HepG2 (cell line): ENCODE data around the gene SIX4. TPM values are rescaled to one million over a fixed set of nuclear protein-coding genes. Genes with fewer than 3 reads are reported as not detected.

Experiments
- BRD4 ChIP-seq: sonication (generic); formaldehyde crosslinking; IDR thresholded peaks from 2 replicates; pipeline ENCODE4 v1.4.0; 2020; ENCODE audit warnings: missing genetic modification reagents
- CEBPG ChIP-seq: IDR thresholded peaks from 2 replicates; pipeline ENCODE4 v1.6.1; 2016
- FOXA3 ChIP-seq: IDR thresholded peaks from 2 replicates; pipeline ENCODE4 v1.6.1; 2016; ENCODE audit warnings: missing genetic modification reagents, missing compliant biosample characterization
- FOXK1 ChIP-seq: sonication (generic); formaldehyde crosslinking; IDR thresholded peaks from 2 replicates; pipeline ENCODE4 v1.4.0; 2020; ENCODE audit warnings: low read depth, missing genetic modification reagents, borderline replicate concordance
- GZF1 ChIP-seq: sonication (generic); formaldehyde crosslinking; IDR thresholded peaks from 2 replicates; pipeline ENCODE4 v1.5.1; 2020; ENCODE audit warnings: mild to moderate bottlenecking, missing genetic modification reagents
- HNF4A ChIP-seq: sonication (generic); formaldehyde crosslinking; IDR thresholded peaks from 2 replicates; pipeline ENCODE4 v1.4.0; 2020; ENCODE audit warnings: missing genetic modification reagents
- JUND ChIP-seq: sonication (generic); formaldehyde crosslinking; IDR thresholded peaks from 2 replicates; pipeline ENCODE4 v1.8.0; 2022; ENCODE audit warnings: mild to moderate bottlenecking, missing genetic modification reagents
- KLF6 ChIP-seq: IDR thresholded peaks from 2 replicates; pipeline ENCODE4 v1.8.0; 2016; ENCODE audit warnings: missing biosample characterization, missing genetic modification reagents
- MIER3 ChIP-seq: IDR thresholded peaks from 2 replicates; pipeline ENCODE4 v1.6.1; 2016; ENCODE audit warnings: missing compliant biosample characterization, borderline replicate concordance
- MLLT10 ChIP-seq: sonication (generic); formaldehyde crosslinking; IDR thresholded peaks from 2 replicates; pipeline ENCODE4 v1.4.0; 2020; ENCODE audit warnings: missing genetic modification reagents
- MYNN ChIP-seq: sonication (generic); formaldehyde crosslinking; IDR thresholded peaks from 2 replicates; pipeline ENCODE4 v1.4.0; 2020; ENCODE audit warnings: mild to moderate bottlenecking, low read depth, missing genetic modification reagents
- PPARG ChIP-seq: conservative IDR thresholded peaks from 2 replicates; pipeline ENCODE4 v1.6.1; 2016; ENCODE audit warnings: missing biosample characterization, missing genetic modification reagents
- SIX4 ChIP-seq: sonication (generic); formaldehyde crosslinking; IDR thresholded peaks from 2 replicates; pipeline ENCODE4 v1.4.0; 2020; ENCODE audit warnings: missing genetic modification reagents
- TAF1 ChIP-seq: sonication (generic); formaldehyde crosslinking; IDR thresholded peaks from 2 replicates; pipeline ENCODE4 v1.4.0; 2020; ENCODE audit warnings: missing genetic modification reagents
- ZNF160 ChIP-seq: sonication (generic); formaldehyde crosslinking; IDR thresholded peaks from 2 replicates; pipeline ENCODE4 v1.8.0; 2022; ENCODE audit warnings: mild to moderate bottlenecking, inconsistent platforms, missing genetic modification reagents
- ZNF264 ChIP-seq: sonication (generic); formaldehyde crosslinking; IDR thresholded peaks from 2 replicates; pipeline ENCODE4 v1.4.0; 2020; ENCODE audit warnings: missing genetic modification reagents
- ZNF296 ChIP-seq: sonication (generic); formaldehyde crosslinking; conservative IDR thresholded peaks from 2 replicates; pipeline ENCODE4 v1.5.0; 2020; ENCODE audit warnings: mild to moderate bottlenecking, missing genetic modification reagents
- ZNF30 ChIP-seq: sonication (generic); formaldehyde crosslinking; IDR thresholded peaks from 2 replicates; pipeline ENCODE4 v1.5.0; 2020; ENCODE audit warnings: mild to moderate bottlenecking, missing genetic modification reagents
- ZNF558 ChIP-seq: sonication (generic); formaldehyde crosslinking; IDR thresholded peaks from 2 replicates; pipeline ENCODE4 v1.9.0; 2022; ENCODE audit warnings: mild to moderate bottlenecking, missing genetic modification reagents, borderline replicate concordance
- ZNF670 ChIP-seq: sonication (generic); formaldehyde crosslinking; IDR thresholded peaks from 2 replicates; pipeline ENCODE4 v1.8.0; 2022; ENCODE audit warnings: mild to moderate bottlenecking, missing genetic modification reagents, borderline replicate concordance
- ZNF790 ChIP-seq: sonication (generic); formaldehyde crosslinking; IDR thresholded peaks from 2 replicates; pipeline ENCODE4 v1.8.0; 2022; ENCODE audit warnings: missing genetic modification reagents, mild to moderate bottlenecking, borderline replicate concordance
- ZZZ3 ChIP-seq: sonication (generic); formaldehyde crosslinking; IDR thresholded peaks from 2 replicates; pipeline ENCODE4 v1.4.0; 2020; ENCODE audit warnings: missing genetic modification reagents, mild to moderate bottlenecking, borderline replicate concordance
- polyA plus RNA-seq, 8 experiments: library from polyadenylated mRNA; depleted of rRNA in 3 of 8; stranded (reverse) in 7 of 8; unstranded in 1 of 8; fragments of >200 nt; fragmentation: Illumina TruSeq in 4 of 8; extraction: Trizol in 4 of 8; gene quantifications; 2 replicates each; pipeline versions ENCODE4 v1.2.1 to v1.2.3, GENCODE V29; 2011 to 2016; ENCODE audit warnings: low read depth in 4 of 8, missing spikeins in 1 of 8, mixed read lengths in 1 of 8; ENCODE audit not compliant: insufficient read depth in 1 of 8
- total RNA-seq, 5 experiments: library from RNA; depleted of rRNA; stranded (reverse); fragments of >200 nt; fragmentation: Illumina TruSeq; extraction: Trizol; gene quantifications; 2 replicates each; pipeline ENCODE4 v1.2.3, GENCODE V29; 2016; ENCODE audit warnings: low read depth in 1 of 5
- TF ChIP-seq, protein P1 (sequence below): sonication (generic); formaldehyde crosslinking; conservative IDR thresholded peaks from 2 replicates; pipeline ENCODE4 v1.8.0; 2022; ENCODE audit warnings: mild to moderate bottlenecking, moderate library complexity, missing genetic modification reagents
- TF ChIP-seq, protein P2 (sequence below): sonication (generic); formaldehyde crosslinking; IDR thresholded peaks from 2 replicates; pipeline ENCODE4 v1.5.1; 2020; ENCODE audit warnings: missing genetic modification reagents, mild to moderate bottlenecking, borderline replicate concordance
- TF ChIP-seq, protein P3 (sequence below): sonication (generic); formaldehyde crosslinking; IDR thresholded peaks from 2 replicates; pipeline ENCODE4 v1.8.0; 2022; ENCODE audit warnings: mild to moderate bottlenecking, missing genetic modification reagents

The SIX4 gene
- total and polyA plus RNA-seq, 2 of the 13 experiments (the other 11 are each of a cell fraction or from before 2014, with no cell fraction given), result 5.0 to 6.0 TPM

DNA sequence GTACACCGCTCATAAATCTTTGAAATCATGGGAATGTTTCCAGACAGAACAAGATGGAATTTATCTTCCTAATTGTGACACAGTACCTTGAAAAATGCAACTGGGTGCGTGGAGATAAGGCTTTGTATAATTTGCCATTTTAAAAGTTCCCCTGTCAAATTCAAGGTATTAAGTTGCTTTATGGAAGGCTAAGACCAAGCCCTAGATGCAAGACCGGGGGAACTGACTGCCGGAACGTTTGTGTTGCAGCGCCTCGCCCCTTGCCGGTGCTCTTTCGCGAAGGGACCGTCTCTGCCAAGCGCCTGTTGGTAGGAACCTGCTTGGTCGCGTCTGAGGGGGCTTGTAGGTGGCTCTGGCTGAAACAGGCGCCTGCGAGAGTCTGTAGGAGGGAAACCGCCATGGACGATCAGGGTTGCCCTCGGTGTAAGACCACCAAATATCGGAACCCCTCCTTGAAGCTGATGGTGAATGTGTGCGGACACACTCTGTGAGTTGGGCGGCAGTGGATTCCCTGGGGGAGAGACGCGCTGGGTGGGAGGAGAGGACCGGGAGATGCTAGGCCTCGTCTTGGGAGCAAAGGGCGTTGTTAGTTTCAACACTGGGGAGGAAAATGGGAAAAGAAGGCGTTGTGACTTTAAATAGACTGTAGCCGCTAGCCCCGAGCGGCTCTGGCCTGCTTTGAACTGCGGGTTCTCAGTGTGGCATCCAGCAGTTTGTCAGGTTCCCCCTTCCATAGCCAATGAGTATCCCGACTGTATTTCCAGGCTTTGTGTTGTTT is 10.5 kb upstream of the SIX4 start, which contains the start of gene MNAT1 (continued):
- TF ChIP-seq, protein P1, sequence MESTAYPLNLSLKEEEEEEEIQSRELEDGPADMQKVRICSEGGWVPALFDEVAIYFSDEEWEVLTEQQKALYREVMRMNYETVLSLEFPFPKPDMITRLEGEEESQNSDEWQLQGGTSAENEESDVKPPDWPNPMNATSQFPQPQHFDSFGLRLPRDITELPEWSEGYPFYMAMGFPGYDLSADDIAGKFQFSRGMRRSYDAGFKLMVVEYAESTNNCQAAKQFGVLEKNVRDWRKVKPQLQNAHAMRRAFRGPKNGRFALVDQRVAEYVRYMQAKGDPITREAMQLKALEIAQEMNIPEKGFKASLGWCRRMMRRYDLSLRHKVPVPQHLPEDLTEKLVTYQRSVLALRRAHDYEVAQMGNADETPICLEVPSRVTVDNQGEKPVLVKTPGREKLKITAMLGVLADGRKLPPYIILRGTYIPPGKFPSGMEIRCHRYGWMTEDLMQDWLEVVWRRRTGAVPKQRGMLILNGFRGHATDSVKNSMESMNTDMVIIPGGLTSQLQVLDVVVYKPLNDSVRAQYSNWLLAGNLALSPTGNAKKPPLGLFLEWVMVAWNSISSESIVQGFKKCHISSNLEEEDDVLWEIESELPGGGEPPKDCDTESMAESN, result peak; percentile 85
- TF ChIP-seq SIX4 (CRISPR knock-in tag), result peak; percentile 69; the same call in 1 of the 2 replicates
- TF ChIP-seq ZNF790 (CRISPR knock-in tag), result peak; percentile 57; the same call in 1 of the 2 replicates
- TF ChIP-seq TAF1, result peak; percentile 98
- TF ChIP-seq BRD4 (CRISPR knock-in tag), result peak; percentile 87; the same call in 1 of the 2 replicates
- peak; percentile 60; the same call in 1 of the 2 replicates for TF ChIP-seq ZZZ3 (CRISPR knock-in tag)
- TF ChIP-seq KLF6, result peak; percentile 81; the same call in 1 of the 2 replicates
- peak; percentile 63 for TF ChIP-seq HNF4A (CRISPR knock-in tag)
- TF ChIP-seq CEBPG (CRISPR knock-in tag), result peak; percentile 46; the same call in 1 of the 2 replicates
- TF ChIP-seq, protein P2, sequence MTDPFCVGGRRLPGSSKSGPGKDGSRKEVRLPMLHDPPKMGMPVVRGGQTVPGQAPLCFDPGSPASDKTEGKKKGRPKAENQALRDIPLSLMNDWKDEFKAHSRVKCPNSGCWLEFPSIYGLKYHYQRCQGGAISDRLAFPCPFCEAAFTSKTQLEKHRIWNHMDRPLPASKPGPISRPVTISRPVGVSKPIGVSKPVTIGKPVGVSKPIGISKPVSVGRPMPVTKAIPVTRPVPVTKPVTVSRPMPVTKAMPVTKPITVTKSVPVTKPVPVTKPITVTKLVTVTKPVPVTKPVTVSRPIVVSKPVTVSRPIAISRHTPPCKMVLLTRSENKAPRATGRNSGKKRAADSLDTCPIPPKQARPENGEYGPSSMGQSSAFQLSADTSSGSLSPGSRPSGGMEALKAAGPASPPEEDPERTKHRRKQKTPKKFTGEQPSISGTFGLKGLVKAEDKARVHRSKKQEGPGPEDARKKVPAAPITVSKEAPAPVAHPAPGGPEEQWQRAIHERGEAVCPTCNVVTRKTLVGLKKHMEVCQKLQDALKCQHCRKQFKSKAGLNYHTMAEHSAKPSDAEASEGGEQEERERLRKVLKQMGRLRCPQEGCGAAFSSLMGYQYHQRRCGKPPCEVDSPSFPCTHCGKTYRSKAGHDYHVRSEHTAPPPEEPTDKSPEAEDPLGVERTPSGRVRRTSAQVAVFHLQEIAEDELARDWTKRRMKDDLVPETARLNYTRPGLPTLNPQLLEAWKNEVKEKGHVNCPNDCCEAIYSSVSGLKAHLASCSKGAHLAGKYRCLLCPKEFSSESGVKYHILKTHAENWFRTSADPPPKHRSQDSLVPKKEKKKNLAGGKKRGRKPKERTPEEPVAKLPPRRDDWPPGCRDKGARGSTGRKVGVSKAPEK (CRISPR knock-in tag), result peak; percentile 93; the same call in 1 of the 2 replicates
- peak; percentile 61 for TF ChIP-seq PPARG
- peak; percentile 93 for TF ChIP-seq ZNF670
- TF ChIP-seq FOXK1 (CRISPR knock-in tag), result peak; percentile 89; the same call in 1 of the 2 replicates
- TF ChIP-seq FOXA3 (CRISPR knock-in tag), result peak; percentile 71
- peak; percentile 60 for TF ChIP-seq JUND (CRISPR knock-in tag)
- no peak for TF ChIP-seq ZNF296 (CRISPR knock-in tag)
- TF ChIP-seq, protein P3, sequence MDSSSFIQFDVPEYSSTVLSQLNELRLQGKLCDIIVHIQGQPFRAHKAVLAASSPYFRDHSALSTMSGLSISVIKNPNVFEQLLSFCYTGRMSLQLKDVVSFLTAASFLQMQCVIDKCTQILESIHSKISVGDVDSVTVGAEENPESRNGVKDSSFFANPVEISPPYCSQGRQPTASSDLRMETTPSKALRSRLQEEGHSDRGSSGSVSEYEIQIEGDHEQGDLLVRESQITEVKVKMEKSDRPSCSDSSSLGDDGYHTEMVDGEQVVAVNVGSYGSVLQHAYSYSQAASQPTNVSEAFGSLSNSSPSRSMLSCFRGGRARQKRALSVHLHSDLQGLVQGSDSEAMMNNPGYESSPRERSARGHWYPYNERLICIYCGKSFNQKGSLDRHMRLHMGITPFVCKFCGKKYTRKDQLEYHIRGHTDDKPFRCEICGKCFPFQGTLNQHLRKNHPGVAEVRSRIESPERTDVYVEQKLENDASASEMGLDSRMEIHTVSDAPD, result peak; percentile 54; the same call in 1 of the 2 replicates
- peak; percentile 68; the same call in 1 of the 2 replicates for TF ChIP-seq GZF1 (CRISPR knock-in tag)
- 0 out of 2 replicates have a peak, but pooled peaks have one; percentile 57 for TF ChIP-seq MYNN
- 0 out of 2 replicates have a peak, but pooled peaks have one; percentile 33 for TF ChIP-seq ZNF160 (CRISPR knock-in tag)
- no peak for TF ChIP-seq MLLT10
- no peak for TF ChIP-seq ZNF264 (CRISPR knock-in tag)
- TF ChIP-seq ZNF558 (CRISPR knock-in tag), result no peak
- peak; percentile 92; the same call in 1 of the 2 replicates for TF ChIP-seq MIER3 (CRISPR knock-in tag)
- TF ChIP-seq ZNF30 (CRISPR knock-in tag), result no peak
